OCI-LY7 (cell line): ENCODE measurements around the gene CDX4. TPM values are rescaled to one million over a fixed set of nuclear protein-coding genes. Genes with fewer than 3 reads are reported as not detected.

Experiments used
- BruUV-seq: library from RNA; stranded (reverse); fragments of 400-500 nt; replicated peaks from 2 replicates; lab custom pipeline; 2021; lab: Mats Ljungman, UMichigan
- CTCF ChIA-PET: fragments of 300-600 bp; sonication (Branson Sonifier 250); formaldehyde crosslinking; loops from one replicate; lab custom pipeline; 2022; ENCODE audit warnings: antibody characterized with exemption; ENCODE audit not compliant: unreplicated experiment; lab: Charles Lee
- POLR2A ChIA-PET: fragments of 300-600 bp; sonication (Branson Sonifier 250); formaldehyde crosslinking; loops from one replicate; lab custom pipeline; 2022; ENCODE audit warnings: antibody characterized with exemption; lab: Charles Lee
- DNase-seq: peaks from one replicate; pipeline ENCODE4 v3.0.0-alpha.2; 2015; ENCODE audit warnings: low spot score
- H2AFZ ChIP-seq: fragments of 200-600 bp; sonication (generic), shearing (Covaris generic); 2 replicates; pipeline ENCODE4 v1.6.1; 2014; ENCODE audit warnings: mild to moderate bottlenecking, antibody characterized with exemption, low read length, moderate library complexity
- H3K27ac ChIP-seq: fragments of 200-600 bp; sonication (generic); 2 replicates; pipeline ENCODE4 v1.5.1; 2014; ENCODE audit warnings: mixed run types, low read depth, mild to moderate bottlenecking, moderate library complexity, low read length, inconsistent platforms; ENCODE audit not compliant: poor library complexity, severe bottlenecking
- H3K36me3 ChIP-seq: fragments of 200-600 bp; sonication (generic); 2 replicates; pipeline ENCODE4 v1.6.1; 2014; ENCODE audit warnings: mild to moderate bottlenecking, antibody characterized with exemption, low read length, moderate library complexity, mixed read lengths; ENCODE audit not compliant: insufficient read depth
- H3K4me1 ChIP-seq: fragments of 200-600 bp; sonication (generic); 2 replicates; pipeline ENCODE4 v1.5.1; 2014; ENCODE audit warnings: mild to moderate bottlenecking, low read length; ENCODE audit not compliant: insufficient read depth, poor library complexity, severe bottlenecking
- H3K4me2 ChIP-seq: fragments of 200-600 bp; sonication (generic); 2 replicates; pipeline ENCODE4 v1.6.1; 2014; ENCODE audit warnings: mild to moderate bottlenecking, low read length
- H3K4me3 ChIP-seq: fragments of 200-600 bp; sonication (generic); 2 replicates; pipeline ENCODE4 v1.5.1; 2014; ENCODE audit warnings: mild to moderate bottlenecking, low read depth, low read length; ENCODE audit not compliant: poor library complexity, severe bottlenecking
- H3K79me2 ChIP-seq: fragments of 200-600 bp; sonication (generic); 2 replicates; pipeline ENCODE4 v1.6.1; 2016; ENCODE audit warnings: low read depth, mild to moderate bottlenecking, low read length, moderate library complexity, mixed read lengths; ENCODE audit not compliant: insufficient read depth
- H3K9me2 ChIP-seq: fragments of 200-600 bp; sonication (generic); 2 replicates; pipeline ENCODE4 v1.6.1; 2016; ENCODE audit warnings: mild to moderate bottlenecking, low read length, mixed read lengths; ENCODE audit not compliant: insufficient read depth
- H3K9me3 ChIP-seq: fragments of 200-600 bp; sonication (generic); 2 replicates; pipeline ENCODE4 v1.6.1; 2014; ENCODE audit warnings: mild to moderate bottlenecking, mixed run types, low read length, mixed read lengths
- H4K20me1 ChIP-seq: fragments of 200-600 bp; sonication (generic); 2 replicates; pipeline ENCODE4 v1.6.1; 2014; ENCODE audit warnings: mild to moderate bottlenecking, antibody characterized with exemption, low read length, moderate library complexity, mixed read lengths; ENCODE audit not compliant: insufficient read depth
- CTCF ChIP-seq: fragments of 200-600 bp; sonication (generic); conservative IDR thresholded peaks from 2 replicates; pipeline ENCODE4 v1.5.1; 2014; ENCODE audit warnings: mild to moderate bottlenecking, antibody characterized with exemption, low read length, moderate library complexity, mixed read lengths
- EZH2phosphoT487 ChIP-seq: fragments of 200-600 bp; sonication (generic); IDR thresholded peaks from 2 replicates; pipeline ENCODE4 v1.6.1; 2018; ENCODE audit warnings: low read depth, borderline replicate concordance, mild to moderate bottlenecking, mixed run types, antibody characterized with exemption, low read length, moderate library complexity, mixed read lengths
- intact Hi-C: fragments of 100-400 bp; cut with micrococcal nuclease; formaldehyde crosslinking; loops from one replicate; pipeline ENCODE4 v1.10.0; 2022; ENCODE audit not compliant: unreplicated experiment
- total RNA-seq, 2 experiments: library from RNA; depleted of rRNA in 1 of 2; stranded (reverse); fragments of >200 nt in 1 of 2; shearing (Covaris generic) in 1 of 2; gene quantifications; 2 replicates each; pipeline ENCODE4 v1.2.3, GENCODE V29; 2014 to 2022

CDX4 gene
- total RNA-seq, 2 experiments from 2014 or later = not detected

GRCh38 chrX:73400136-73400748 lies 46.6 kb upstream of the CDX4 start:
- no peak overlapping the region for H3K4me2 ChIP-seq
- TF ChIP-seq EZH2phosphoT487 (no peak), CTCF (no peak)
- no peak overlapping the region for H2AFZ ChIP-seq
- no peaks in the 10 kb centered on the region for H3K9me3 ChIP-seq
- H3K4me1 ChIP-seq = no peaks in the 10 kb centered on the region
- H3K79me2 ChIP-seq = no peaks in the 10 kb centered on the region
- intact Hi-C loops = no loop called here
- no peak for DNase-seq
- no peak overlapping the region for H3K27ac ChIP-seq
- H3K4me3 ChIP-seq = no peak overlapping the region
- no TSS peak for BruUV-seq
- H3K9me2 ChIP-seq = no peaks in the 10 kb centered on the region
- CTCF ChIA-PET = no interaction called here
- no peaks in the 10 kb centered on the region for H4K20me1 ChIP-seq
- POLR2A ChIA-PET = no interaction called here
- H3K36me3 ChIP-seq = no peaks in the 10 kb centered on the region

GRCh38 chrX:73401591-73402266 lies 45.1 kb upstream of the CDX4 start:
- Histone ChIP-seq H3K4me2 (no peak overlapping the region), H4K20me1 (no peaks in the 10 kb centered on the region), H3K79me2 (no peaks in the 10 kb centered on the region), H3K27ac (no peak overlapping the region), H3K36me3 (no peaks in the 10 kb centered on the region), H3K9me3 (no peaks in the 10 kb centered on the region), H3K9me2 (no peaks in the 10 kb centered on the region), H2AFZ (no peak overlapping the region), H3K4me3 (no peak overlapping the region), H3K4me1 (no peaks in the 10 kb centered on the region)
- POLR2A ChIA-PET = no interaction called here
- DNase-seq = no peak
- intact Hi-C loops = no loop called here
- TF ChIP-seq EZH2phosphoT487 = no peak
- TF ChIP-seq CTCF = no peak
- CTCF ChIA-PET = no interaction called here
- no TSS peak for BruUV-seq

GRCh38 chrX:73412930-73413329 lies 33.9 kb upstream of the CDX4 start:
- no peak overlapping the region for H2AFZ ChIP-seq
- H3K79me2 ChIP-seq = no peaks in the 10 kb centered on the region
- ChIA-PET POLR2A (no interaction called here), CTCF (no interaction called here)
- no peaks in the 10 kb centered on the region for H3K36me3 ChIP-seq
- no peak for DNase-seq
- H3K4me2 ChIP-seq = no peak overlapping the region
- H3K27ac ChIP-seq = no peak overlapping the region
- H3K9me3 ChIP-seq = no peaks in the 10 kb centered on the region
- intact Hi-C loops = no loop called here
- no peak for TF ChIP-seq CTCF
- TF ChIP-seq EZH2phosphoT487 = no peak
- H3K4me3 ChIP-seq = no peak overlapping the region
- BruUV-seq = no TSS peak
- H3K4me1 ChIP-seq = no peaks in the 10 kb centered on the region
- no peaks in the 10 kb centered on the region for H4K20me1 ChIP-seq
- no peaks in the 10 kb centered on the region for H3K9me2 ChIP-seq
